IPS-18c (cell line): Measurements from ENCODE around the gene TAMM41.

Experiments
- H3K4me3 ChIP-seq: 2 replicates; pipeline ENCODE4 v1.7.0; 2013; ENCODE audit warnings: low read depth, mild to moderate bottlenecking, low read length, moderate library complexity; ENCODE audit not compliant: insufficient read depth
- H3K9me3 ChIP-seq: one replicate; pipeline ENCODE4 v1.6.1; 2013; ENCODE audit warnings: mild to moderate bottlenecking, low read length, moderate library complexity; ENCODE audit not compliant: control insufficient read depth, insufficient read depth

TAMM41 gene

DNA sequence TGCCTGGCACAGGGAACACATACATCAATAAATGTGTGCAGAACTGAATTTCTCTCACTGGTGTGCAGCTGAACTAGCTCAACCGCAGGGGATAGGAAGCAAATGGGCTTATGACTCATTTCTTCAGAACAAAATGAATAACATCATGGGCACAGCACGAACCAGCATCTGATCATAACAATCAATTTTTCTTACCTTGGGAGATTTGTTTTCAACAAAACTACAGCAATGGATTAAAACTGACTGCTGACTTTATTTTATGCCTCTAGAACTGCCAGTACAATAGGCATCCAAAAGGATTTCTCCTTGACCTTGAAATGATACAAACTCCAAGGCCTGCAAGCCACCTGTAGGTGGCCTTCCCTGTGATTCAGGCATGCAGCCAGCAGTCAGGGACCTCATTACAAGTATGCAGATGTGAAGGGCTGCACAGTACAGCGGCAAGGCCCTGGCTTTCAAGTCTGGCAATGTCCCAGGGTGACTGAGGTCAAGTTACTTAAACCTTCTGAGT, 26.1 kb downstream of the TAMM41 start:
- no peak overlapping the region for H3K4me3 ChIP-seq
- H3K9me3 ChIP-seq = peaks cover 3% of the 10 kb centered on the region

DNA sequence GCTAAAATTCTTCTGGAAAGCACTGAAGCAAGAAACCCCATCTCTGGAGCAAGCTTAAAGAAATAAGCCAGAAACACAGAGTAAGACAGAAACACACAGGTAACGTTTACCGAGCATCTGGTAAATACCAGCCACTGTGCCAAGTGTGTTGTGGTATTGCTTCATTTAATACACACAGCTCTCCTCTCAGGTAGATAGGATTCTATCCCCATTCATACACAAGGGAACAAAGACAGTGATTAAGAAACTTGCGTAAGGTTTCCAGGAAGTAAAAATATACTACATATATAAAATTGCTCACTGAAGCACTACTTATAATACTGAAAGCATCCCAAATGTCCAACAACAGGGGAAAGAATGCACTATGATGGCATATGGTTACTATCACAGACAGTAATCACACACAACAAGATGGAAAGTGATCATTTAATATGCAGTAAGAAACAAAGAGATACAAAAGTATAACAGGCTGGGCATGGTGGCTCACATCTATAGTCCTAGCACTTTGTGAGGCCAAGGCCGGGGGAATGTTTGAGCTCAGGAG, 27.5 kb downstream of the TAMM41 start:
- H3K9me3 ChIP-seq = peaks cover 3% of the 10 kb centered on the region
- H3K4me3 ChIP-seq = no peak overlapping the region

DNA sequence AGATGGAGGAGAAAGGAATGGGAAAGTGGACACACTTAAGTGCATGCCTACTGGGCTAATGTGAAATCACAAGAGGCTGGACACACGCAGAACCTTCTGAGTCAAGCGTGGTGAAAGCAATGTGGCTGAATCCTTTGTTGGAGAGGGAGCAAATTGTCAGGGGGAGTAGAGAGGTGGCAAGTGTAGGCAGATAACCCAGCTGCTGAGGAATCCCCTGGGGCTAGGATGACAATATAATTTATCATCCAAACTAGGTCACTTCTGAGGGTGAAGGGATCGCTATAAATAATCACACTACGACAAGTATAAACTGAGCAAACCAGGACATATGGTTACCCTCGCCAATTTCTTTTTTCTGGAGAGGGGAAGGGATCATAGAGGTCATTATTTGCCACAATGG, 28.7 kb downstream of the TAMM41 start:
- peaks cover 3% of the 10 kb centered on the region for H3K9me3 ChIP-seq
- no peak overlapping the region for H3K4me3 ChIP-seq

DNA sequence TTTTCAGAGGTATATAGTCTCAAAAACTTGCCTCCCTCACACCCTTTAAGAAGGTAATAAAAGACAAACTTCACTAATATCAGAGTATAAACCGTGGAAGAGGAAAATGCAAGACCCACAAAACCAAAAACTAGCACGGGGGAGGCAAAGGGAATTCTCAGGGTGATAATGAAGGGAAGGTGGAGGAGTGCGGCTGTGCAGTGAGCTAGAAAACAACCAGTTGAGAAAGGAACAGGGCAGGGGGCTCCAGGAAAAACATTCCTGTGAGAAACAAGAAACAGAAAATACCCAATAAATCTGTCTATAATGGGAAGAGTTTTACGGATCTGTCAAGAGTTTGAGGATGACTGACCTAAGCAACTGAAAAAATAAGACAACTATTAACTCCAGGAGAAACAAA, 31.6 kb downstream of the TAMM41 start:
- peaks cover 3% of the 10 kb centered on the region for H3K9me3 ChIP-seq
- no peak overlapping the region for H3K4me3 ChIP-seq

DNA sequence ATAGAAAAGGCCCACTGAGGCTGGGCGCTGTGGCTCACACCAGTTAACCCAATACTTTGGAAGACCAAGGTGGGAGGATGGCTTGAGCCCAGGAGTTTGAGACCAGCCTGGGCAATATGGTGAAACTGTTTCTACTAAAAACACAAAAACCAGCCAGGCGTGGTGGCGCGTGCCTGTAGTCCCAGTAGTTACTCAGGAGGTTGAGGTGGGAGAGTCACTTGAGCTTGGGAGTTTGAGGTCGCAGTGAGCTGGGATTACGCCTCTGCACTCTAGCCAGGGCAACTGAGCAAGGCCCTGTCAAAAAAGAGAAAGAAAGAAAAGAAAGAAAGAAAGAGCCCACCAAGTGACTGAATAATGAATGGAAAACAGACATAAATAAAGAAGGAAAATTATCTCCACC, 32.0 kb downstream of the TAMM41 start:
- H3K4me3 ChIP-seq = no peak overlapping the region
- peaks cover 3% of the 10 kb centered on the region for H3K9me3 ChIP-seq

DNA sequence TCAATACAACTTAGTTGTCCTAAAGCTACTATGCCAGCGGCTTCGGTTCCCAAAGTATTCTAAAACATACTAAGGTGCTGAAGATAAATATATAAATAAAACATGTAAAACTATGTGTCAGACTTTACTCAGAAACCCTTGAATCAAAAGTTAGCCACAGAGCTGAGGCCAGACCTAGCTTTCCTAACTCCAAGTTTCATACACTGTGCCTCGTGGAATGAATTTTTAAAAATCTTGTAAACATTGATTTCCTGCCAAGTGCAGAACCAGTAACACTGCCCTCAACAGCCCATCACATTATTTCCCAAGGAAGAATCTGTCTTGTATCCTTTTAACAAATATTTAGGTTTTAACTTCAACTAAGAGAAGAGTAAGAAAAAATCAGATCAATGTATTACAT, 36.4 kb downstream of the TAMM41 start:
- no peaks in the 10 kb centered on the region for H3K9me3 ChIP-seq
- H3K4me3 ChIP-seq = no peak overlapping the region

DNA sequence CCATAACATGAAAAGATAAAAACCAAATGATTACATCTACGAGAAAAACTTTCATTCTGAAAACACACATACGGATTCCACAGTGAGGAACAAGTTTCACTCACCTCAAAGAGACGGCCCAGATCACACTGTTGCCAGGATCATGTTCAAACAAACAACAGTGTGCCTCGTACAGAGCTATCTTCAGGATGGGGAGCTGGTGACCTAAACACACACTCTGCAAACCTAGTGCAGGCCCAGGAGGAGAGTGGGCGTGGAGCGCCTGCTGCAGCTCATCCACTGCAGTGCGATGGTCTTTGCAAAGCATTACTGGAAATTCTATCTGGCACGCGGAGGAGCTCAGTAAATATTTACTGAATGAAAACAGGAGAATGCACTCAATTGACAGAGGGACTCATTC, 38.5 kb downstream of the TAMM41 start:
- Histone ChIP-seq H3K9me3 (no peaks in the 10 kb centered on the region), H3K4me3 (no peak overlapping the region)

DNA sequence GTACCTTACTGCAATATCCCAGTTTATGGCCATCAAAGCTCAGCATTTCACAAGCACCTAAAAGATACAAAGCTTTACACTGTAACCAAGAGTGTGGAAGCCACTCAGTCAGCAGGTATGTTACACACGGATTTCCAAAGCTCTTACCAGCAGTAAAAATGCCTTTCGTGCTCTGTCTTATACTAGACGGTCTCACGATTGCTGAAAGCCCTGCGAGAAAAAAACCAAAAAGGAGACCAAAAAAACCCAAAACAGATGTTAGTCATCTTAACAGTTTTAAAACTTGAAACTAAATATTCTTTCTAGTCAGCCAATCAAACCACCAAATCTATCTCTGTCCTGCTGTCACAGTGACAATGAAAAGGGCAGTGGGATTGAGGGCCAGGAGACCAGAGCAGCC, 39.0 kb downstream of the TAMM41 start:
- no peaks in the 10 kb centered on the region for H3K9me3 ChIP-seq
- no peak overlapping the region for H3K4me3 ChIP-seq

DNA sequence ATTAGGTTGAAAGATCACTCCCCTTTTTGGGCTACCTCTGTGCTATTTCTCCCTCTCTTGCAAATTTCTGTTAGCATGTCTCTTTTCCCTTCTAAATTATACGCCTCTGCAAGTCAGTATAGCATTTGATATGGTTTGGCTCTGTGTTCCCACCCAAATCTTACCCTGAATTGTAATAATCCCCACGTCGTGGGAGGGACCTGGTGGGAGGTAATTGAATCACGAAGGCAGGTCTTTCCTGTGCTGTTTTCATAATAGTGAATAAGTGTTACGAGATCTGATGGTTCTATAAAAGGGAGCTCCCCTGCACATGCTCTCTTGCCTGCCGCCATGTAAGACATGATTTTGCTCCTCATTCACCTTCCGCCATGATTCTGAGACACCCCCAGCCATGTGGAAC, 41.0 kb downstream of the TAMM41 start:
- H3K9me3 ChIP-seq = no peaks in the 10 kb centered on the region
- no peak overlapping the region for H3K4me3 ChIP-seq

DNA sequence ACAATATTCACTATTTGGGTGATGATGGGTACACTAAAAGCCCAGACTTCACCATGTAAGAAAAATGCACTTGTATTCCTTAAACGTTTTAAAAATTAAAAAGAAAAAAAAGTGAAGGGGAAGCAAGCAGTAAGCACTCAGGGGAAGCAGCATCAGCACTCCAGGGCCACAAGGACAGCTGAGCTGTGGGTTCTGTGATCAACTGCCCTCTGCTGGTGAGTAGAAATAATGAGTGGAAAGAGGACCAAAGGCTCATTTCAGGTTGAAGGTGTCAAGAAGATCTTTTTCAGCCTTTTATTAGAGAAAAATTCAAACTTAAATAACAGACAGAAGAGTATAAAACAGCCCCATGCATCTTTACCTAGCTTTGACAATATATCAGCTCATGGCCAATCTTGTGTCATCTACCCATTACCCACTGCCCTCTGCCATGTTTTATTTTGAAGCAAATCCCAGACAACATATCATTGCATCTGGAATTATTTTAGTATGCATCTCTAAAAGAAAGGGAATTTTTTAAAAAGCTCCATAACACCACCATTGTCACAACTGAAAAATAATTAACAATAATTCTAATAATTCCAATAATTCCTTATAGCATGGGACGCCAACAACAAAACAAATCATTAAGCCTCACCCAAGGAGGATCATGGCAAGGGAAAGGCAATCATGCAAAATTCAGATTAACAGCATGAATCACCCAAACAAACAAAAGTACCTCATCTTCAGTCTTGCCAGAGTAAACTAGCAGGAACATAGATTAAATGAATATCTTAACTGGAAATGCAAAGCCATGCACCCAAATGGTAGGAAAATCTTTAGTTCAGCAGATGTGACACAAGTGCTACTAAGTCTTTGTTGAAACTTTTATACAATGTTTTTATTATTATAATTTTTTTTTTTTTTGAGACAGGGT, 42.5 kb downstream of the TAMM41 start:
- Histone ChIP-seq H3K9me3 (no peaks in the 10 kb centered on the region), H3K4me3 (no peak overlapping the region)

DNA sequence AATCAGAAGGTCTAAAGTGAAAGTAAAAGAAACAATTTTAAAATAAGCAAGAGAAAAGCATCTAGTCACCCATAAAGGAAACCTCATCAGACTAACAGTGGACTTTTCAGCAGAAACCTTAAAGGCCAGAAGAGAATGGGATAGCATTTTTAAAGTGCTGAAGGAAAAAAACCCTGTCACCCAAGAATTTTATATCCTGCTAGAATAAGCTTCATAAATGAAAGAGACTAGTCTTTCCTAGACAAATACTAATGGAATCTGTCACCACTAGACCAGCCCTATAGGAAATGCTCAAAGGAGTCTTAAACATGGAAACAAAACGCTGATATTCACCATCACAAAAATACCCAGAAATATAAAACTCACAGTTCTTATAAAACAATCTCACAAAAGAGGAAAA, 46.9 kb downstream of the TAMM41 start:
- no peaks in the 10 kb centered on the region for H3K9me3 ChIP-seq
- H3K4me3 ChIP-seq = no peak overlapping the region

DNA sequence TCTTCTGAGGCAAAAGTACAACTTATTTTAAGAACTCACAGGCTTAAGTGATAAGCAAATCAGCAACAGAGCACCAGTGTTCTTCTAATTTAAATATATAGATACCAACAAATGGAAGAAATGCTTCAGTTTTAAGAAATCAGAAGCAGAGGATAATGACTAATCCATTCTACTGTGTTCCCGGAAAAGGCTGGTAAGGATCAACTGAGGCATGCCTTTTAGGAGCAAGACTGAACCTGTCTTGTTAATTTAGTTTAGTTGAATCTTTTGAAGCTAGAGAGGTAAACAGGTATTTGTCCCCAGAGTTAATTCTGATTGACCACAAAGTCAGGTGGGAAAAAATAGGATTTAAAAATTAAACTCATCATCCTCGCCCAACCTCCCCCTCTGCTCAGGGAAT, 51.8 kb downstream of the TAMM41 start:
- H3K9me3 ChIP-seq = no peaks in the 10 kb centered on the region
- H3K4me3 ChIP-seq = no peak overlapping the region

DNA sequence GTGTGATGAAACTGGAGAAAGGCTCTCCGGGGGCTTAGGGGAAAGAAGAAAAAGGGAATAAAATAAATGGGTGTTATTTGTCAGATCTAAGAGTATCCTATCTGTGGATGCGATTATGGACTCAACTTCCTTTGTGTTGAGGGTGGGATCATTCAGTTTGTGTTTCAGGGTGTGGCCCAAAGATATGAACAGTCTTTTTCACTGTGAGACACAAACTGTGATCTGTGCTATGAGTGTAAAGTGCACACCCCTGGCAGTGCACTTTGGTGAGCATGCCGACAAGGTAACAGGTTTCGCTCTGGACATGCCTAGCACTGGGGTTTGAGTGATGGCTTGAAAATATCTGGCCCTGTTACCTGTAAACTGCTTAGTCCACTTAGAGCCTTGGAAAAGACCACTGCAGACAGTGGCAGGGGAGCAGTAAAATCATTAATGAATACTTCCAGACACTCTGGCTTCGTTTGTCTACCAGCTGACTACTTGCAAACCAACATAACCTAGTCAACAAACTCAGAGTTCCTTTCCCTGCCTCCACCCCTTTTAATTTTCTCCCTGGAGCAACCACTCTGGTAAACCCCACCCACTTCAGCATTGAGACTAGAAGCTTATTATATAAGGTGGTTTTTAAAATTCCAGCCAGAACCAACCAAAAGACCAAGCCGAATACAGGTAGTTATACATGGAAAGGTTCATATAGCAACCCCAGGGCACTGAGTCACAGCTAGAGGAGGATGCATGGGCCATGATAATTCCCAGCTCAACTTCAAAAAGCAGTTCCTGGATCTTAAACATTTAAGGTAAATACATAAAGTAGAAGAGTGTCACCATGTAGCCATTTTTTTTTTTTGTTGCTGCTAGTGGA, 55.1 kb downstream of the TAMM41 start:
- H3K4me3 ChIP-seq = no peak overlapping the region
- H3K9me3 ChIP-seq = no peaks in the 10 kb centered on the region

DNA sequence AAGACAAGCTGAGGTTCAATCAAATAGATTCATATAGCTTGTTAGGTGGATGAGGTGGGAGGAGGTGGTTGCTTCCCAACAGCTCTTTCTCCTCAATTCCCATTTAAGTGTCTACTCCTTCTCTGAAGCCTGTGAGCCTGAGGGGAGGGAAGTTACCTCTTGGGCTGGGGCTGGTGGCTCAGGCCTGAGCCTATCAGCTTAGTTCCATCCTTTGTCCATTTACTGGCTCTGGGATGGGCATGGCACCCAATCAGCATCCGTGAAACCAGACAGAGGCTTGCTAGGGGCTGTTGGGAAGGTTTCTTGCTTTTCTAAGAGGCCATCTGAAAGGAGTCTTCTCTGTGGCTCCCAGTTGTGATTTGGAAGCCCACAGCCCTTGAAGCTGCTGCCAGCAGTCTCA, 57.3 kb downstream of the TAMM41 start:
- Histone ChIP-seq H3K9me3 (no peaks in the 10 kb centered on the region), H3K4me3 (no peak overlapping the region)

DNA sequence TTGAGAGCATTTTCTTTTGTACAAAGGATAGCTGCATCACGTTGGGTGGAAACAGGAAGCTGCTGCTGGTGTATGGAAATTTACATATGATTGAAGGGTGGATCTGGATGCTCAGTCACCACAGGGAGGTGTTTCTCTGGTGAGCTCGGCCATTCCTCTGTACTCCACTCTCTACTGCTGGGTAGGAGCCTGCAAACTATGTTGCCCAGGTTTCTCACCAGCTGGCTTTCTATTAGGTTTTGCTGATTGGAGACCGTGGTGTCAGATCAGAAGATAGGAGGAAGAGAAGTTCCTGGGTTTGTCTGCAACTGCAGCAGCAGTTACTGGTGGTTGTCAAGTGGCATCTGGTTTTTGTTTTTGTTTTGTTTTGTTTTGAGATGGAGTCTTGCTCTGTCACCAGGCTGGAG, 61.7 kb downstream of the TAMM41 start:
- H3K9me3 ChIP-seq = no peaks in the 10 kb centered on the region

DNA sequence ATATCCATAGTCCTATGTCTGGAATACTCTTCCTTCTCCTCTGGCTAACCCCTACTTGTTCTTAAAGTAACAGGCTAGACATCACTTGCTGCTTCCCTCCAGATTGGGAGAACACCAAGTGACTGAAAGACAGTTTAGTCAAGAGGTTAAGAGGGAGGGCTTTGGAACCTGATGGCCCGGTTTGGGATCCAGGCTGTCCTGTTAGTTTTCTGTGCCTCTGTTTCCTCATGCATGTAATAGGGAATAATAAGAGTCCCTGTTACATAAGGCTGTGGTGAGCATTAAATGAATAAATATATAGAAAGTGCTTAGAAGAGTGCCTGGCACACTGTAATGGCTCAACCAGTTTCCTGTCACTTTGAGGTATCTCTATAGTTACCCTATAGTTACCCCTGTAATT, 66.3 kb downstream of the TAMM41 start:
- H3K4me3 ChIP-seq = no peak overlapping the region
- no peaks in the 10 kb centered on the region for H3K9me3 ChIP-seq

More for the DNA sequence above, 61.7 kb downstream of the TAMM41 start:
- H3K4me3 ChIP-seq = no peak overlapping the region

DNA sequence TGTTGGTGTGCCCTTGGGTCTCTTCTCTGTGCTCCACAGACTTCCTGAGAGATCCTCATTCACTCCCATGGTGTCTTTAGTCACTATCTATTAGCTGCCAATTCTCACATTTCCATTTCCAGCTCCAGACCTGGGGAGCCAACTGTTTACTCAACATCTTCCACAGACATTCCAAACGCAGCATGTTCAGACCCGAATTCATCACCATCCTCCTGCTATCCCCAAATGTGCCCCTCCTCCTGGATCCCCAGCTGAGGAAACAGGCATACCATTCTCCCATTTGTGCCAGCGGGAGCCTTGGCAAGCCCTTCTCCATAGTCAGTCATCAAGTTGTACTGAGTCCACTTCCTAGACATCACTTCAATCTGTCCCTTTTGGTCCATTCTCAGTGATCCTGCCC, 67.1 kb downstream of the TAMM41 start:
- no peaks in the 10 kb centered on the region for H3K9me3 ChIP-seq
- H3K4me3 ChIP-seq = no peak overlapping the region

DNA sequence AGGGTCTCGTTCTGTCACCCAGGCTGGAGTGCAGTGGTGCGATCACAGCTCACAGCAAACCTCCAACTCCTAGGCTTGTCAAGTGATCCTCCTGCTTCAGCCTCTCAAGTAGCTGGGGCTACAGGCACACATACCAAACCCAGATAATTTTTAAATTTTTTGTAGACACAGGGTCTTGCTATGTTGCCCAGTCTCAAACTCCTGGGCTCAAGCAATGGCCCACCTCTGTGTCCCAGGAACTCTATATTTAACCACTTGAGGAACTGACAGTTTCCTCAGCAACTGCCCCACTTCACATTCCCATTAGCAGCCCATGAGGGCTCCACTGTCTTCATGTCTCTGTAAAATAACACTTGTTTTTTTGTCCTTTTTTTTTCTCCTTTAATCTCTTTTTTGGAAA, 68.4 kb downstream of the TAMM41 start:
- Histone ChIP-seq H3K4me3 (no peak overlapping the region), H3K9me3 (no peaks in the 10 kb centered on the region)
